ENCODE data around the gene LDLRAP1. TPM values are rescaled to one million over a fixed set of nuclear protein-coding genes. Genes with fewer than 3 reads are reported as not detected.

LDLRAP1 gene
- polyA plus RNA-seq, 6 donors from 2014 or later: 19.1 to 25.9 (median 20.5) TPM

GRCh38 chr1:25563330-25564215 lies 20.2 kb downstream of the LDLRAP1 start:
- Mint-ChIP-seq H3K4me1 (peaks cover 29 to 69% (median 66%) of the 10 kb centered on the region in 3 donors), H3K9me3 (no peaks in the 10 kb centered on the region), H3K27ac (peak overlapping the region in 4 of 6 donors; percentile 58 to 85 (median 82)), H3K27me3 (no peaks in the 10 kb centered on the region), H3K4me3 (peak overlapping the region in 3 of 8 donors; percentile 29 to 52 (median 44)), H3K36me3 (peaks cover 0 to 8% of the 10 kb centered on the region in 2 donors)
- ATAC-seq (ENCODE audit: low read depth in 2 of 2) (no peak), DNase-seq (no peak)

- peak overlapping the region in 3 of 8 donors; percentile 16 to 34 (median 25) for H3K4me3 Mint-ChIP-seq
- DNase-seq (no peak), ATAC-seq (ENCODE audit: low read depth in 2 of 2) (peak in 1 of 2 donors; percentile 15)
These were observed 21.6 kb downstream of the LDLRAP1 start for GRCh38 chr1:25564777-25565574.

GRCh38 chr1:25565626-25566025 lies 22.2 kb downstream of the LDLRAP1 start:
- Mint-ChIP-seq H3K4me3 (peak overlapping the region in 1 of 8 donors; percentile 34), H3K4me1 (peaks cover 18 to 49% (median 46%) of the 10 kb centered on the region in 3 donors), H3K27me3 (no peaks in the 10 kb centered on the region), H3K27ac (peak overlapping the region in 2 of 6 donors; percentile 39 to 66), H3K36me3 (peaks cover 0 to 8% of the 10 kb centered on the region in 2 donors), H3K9me3 (no peaks in the 10 kb centered on the region)
- no peak for ATAC-seq (ENCODE audit: low read depth in 2 of 2)
- no peak for DNase-seq

More at GRCh38 chr1:25564777-25565574, 21.6 kb downstream of the LDLRAP1 start:
- Mint-ChIP-seq H3K36me3 (peaks cover 0 to 8% of the 10 kb centered on the region in 2 donors), H3K9me3 (no peaks in the 10 kb centered on the region), H3K27ac (peak overlapping the region in 4 of 6 donors; percentile 15 to 72 (median 40)), H3K27me3 (no peaks in the 10 kb centered on the region), H3K4me1 (peaks cover 19 to 55% (median 52%) of the 10 kb centered on the region in 3 donors)

GRCh38 chr1:25566176-25566729 lies 22.8 kb downstream of the LDLRAP1 start:
- Mint-ChIP-seq H3K27me3 (no peaks in the 10 kb centered on the region), H3K4me1 (peaks cover 18 to 43% (median 40%) of the 10 kb centered on the region in 3 donors), H3K36me3 (peaks cover 0 to 8% of the 10 kb centered on the region in 2 donors), H3K4me3 (peak overlapping the region in 3 of 8 donors; percentile 32 to 84 (median 78)), H3K27ac (peak overlapping the region in 3 of 6 donors; percentile 39 to 79 (median 64)), H3K9me3 (no peaks in the 10 kb centered on the region)
- ATAC-seq (ENCODE audit: low read depth in 2 of 2): no peak
- DNase-seq: no peak

GRCh38 chr1:25566730-25567341 lies 23.4 kb downstream of the LDLRAP1 start:
- no peak for DNase-seq
- ATAC-seq (ENCODE audit: low read depth in 2 of 2): no peak
- Mint-ChIP-seq H3K36me3 (peaks cover 0 to 8% of the 10 kb centered on the region in 2 donors), H3K4me3 (peak overlapping the region in 1 of 8 donors; percentile 84), H3K27me3 (peaks cover 0 to 3% (median 0%) of the 10 kb centered on the region in 3 donors), H3K4me1 (peaks cover 12 to 38% (median 34%) of the 10 kb centered on the region in 3 donors), H3K27ac (peak overlapping the region in 1 of 6 donors; percentile 79), H3K9me3 (no peaks in the 10 kb centered on the region)

- H3K9me3 Mint-ChIP-seq: no peaks in the 10 kb centered on the region
- ATAC-seq (ENCODE audit: low read depth in 2 of 2) (no peak), DNase-seq (no peak)
- H3K27ac Mint-ChIP-seq: no peak overlapping the region
- H3K4me3 Mint-ChIP-seq: no peak overlapping the region
- peaks cover 0 to 6% (median 0%) of the 10 kb centered on the region in 3 donors for H3K27me3 Mint-ChIP-seq
- H3K36me3 Mint-ChIP-seq: peaks cover 0 to 8% of the 10 kb centered on the region in 2 donors
- H3K4me1 Mint-ChIP-seq: peaks cover 4 to 31% (median 26%) of the 10 kb centered on the region in 3 donors
These were observed 24.3 kb downstream of the LDLRAP1 start for GRCh38 chr1:25567710-25568089.

- DNase-seq: no peak
- ATAC-seq (ENCODE audit: low read depth in 2 of 2): no peak
- H3K4me3 Mint-ChIP-seq: peak overlapping the region in 1 of 8 donors; percentile 51
- H3K27me3 Mint-ChIP-seq: peaks cover 0 to 11% (median 4%) of the 10 kb centered on the region in 3 donors
- no peak overlapping the region for H3K27ac Mint-ChIP-seq
- peaks cover 0 to 27% (median 25%) of the 10 kb centered on the region in 3 donors for H3K4me1 Mint-ChIP-seq
- no peaks in the 10 kb centered on the region for H3K9me3 Mint-ChIP-seq
- H3K36me3 Mint-ChIP-seq: peaks cover 0 to 8% of the 10 kb centered on the region in 2 donors
These were observed 24.9 kb downstream of the LDLRAP1 start for GRCh38 chr1:25568090-25568833.

GRCh38 chr1:25568834-25569596 lies 25.6 kb downstream of the LDLRAP1 start:
- H3K4me3 Mint-ChIP-seq: no peak overlapping the region
- ATAC-seq (ENCODE audit: low read depth in 2 of 2): no peak

GRCh38 chr1:25569597-25570396 lies 26.4 kb downstream of the LDLRAP1 start:
- no peak overlapping the region for H3K27ac Mint-ChIP-seq
- DNase-seq: no peak
- ATAC-seq (ENCODE audit: low read depth in 2 of 2): no peak
- peaks cover 0 to 22% (median 20%) of the 10 kb centered on the region in 3 donors for H3K4me1 Mint-ChIP-seq
- peaks cover 0 to 13% (median 5%) of the 10 kb centered on the region in 3 donors for H3K27me3 Mint-ChIP-seq
- H3K36me3 Mint-ChIP-seq: peaks cover 0 to 8% of the 10 kb centered on the region in 2 donors
- peak overlapping the region in 1 of 8 donors; percentile 19 for H3K4me3 Mint-ChIP-seq
- no peaks in the 10 kb centered on the region for H3K9me3 Mint-ChIP-seq

More at GRCh38 chr1:25568834-25569596, 25.6 kb downstream of the LDLRAP1 start:
- peaks cover 0 to 27% (median 26%) of the 10 kb centered on the region in 3 donors for H3K4me1 Mint-ChIP-seq
- peak overlapping the region in 1 of 6 donors; percentile 15 for H3K27ac Mint-ChIP-seq
- no peaks in the 10 kb centered on the region for H3K9me3 Mint-ChIP-seq
- H3K36me3 Mint-ChIP-seq: peaks cover 0 to 8% of the 10 kb centered on the region in 2 donors
- no peak for DNase-seq
- H3K27me3 Mint-ChIP-seq: peaks cover 0 to 13% (median 5%) of the 10 kb centered on the region in 3 donors

- Mint-ChIP-seq H3K27ac (no peak overlapping the region), H3K27me3 (peaks cover 0 to 13% (median 5%) of the 10 kb centered on the region in 3 donors), H3K4me1 (peaks cover 0 to 14% (median 10%) of the 10 kb centered on the region in 3 donors), H3K9me3 (no peaks in the 10 kb centered on the region), H3K36me3 (peaks cover 0 to 8% of the 10 kb centered on the region in 2 donors), H3K4me3 (no peak overlapping the region)
- ATAC-seq (ENCODE audit: low read depth in 2 of 2): no peak
- DNase-seq: no peak
These were observed 27.6 kb downstream of the LDLRAP1 start for GRCh38 chr1:25570798-25571521.
